ENCODE data around the gene CGNL1. TPM values are rescaled to one million over a fixed set of nuclear protein-coding genes. Genes with fewer than 3 reads are reported as not detected.

CGNL1 gene
- total RNA-seq, 1 experiment from 2014 or later: 34.6 TPM

DNA sequence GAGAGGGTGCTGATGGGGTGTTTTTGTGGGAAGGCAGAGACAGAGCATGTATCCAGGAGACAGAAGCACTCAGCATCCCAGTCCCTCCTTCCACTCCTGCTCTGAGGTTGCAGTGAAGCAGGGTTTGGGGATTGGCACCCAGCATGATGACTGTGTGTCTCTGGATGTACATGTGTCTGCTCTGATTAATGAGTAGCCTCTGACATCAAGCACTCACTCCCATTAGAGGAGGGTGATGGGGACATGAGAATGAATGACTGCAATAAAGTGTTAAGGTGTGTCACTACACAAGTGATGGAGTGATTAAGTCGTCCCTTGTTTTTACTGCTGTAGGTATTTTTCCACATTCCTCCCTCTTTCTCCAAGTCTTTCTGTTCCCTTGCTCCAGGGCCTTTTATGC is 205.8 kb downstream of the CGNL1 start:
- Histone ChIP-seq H3K27me3 (ENCODE audit: insufficient read depth, low read length) (no peaks in the 10 kb centered on the region), H3K79me2 (ENCODE audit: insufficient read depth, low read length) (no peaks in the 10 kb centered on the region), H3K23me2 (ENCODE audit: insufficient read length, low read depth, low read length, poor library complexity, severe bottlenecking) (no peaks in the 10 kb centered on the region), H3K4ac (ENCODE audit: low read depth, low read length) (no peak overlapping the region), H2BK20ac (ENCODE audit: low read depth, low read length, poor library complexity, severe bottlenecking) (no peak overlapping the region), H2BK120ac (ENCODE audit: low read depth, low read length, poor library complexity, severe bottlenecking) (no peak overlapping the region), H3K18ac (ENCODE audit: insufficient read length, low read depth, low read length) (no peak overlapping the region), H3K14ac (ENCODE audit: insufficient read depth, low read length) (no peak overlapping the region), H3K9ac (ENCODE audit: extremely low read depth, insufficient read length, low read length) (no peak overlapping the region), H3K27ac (ENCODE audit: insufficient read length, low read depth, low read length) (no peak overlapping the region), H3K56ac (ENCODE audit: insufficient read length, low read depth, low read length) (no peak overlapping the region), H4K8ac (replicated peaks; ENCODE audit: insufficient read length, low read depth, low read length) (no peak overlapping the region), H3K23ac (ENCODE audit: insufficient read length, low read depth, low read length) (no peak overlapping the region), H2BK12ac (ENCODE audit: insufficient read length, low read depth, low read length) (no peak overlapping the region), H3K79me1 (ENCODE audit: insufficient read depth, low read depth, low read length, poor library complexity, severe bottlenecking) (no peaks in the 10 kb centered on the region), H4K20me1 (ENCODE audit: control insufficient read depth, insufficient read depth, insufficient read length) (no peaks in the 10 kb centered on the region), H2BK5ac (ENCODE audit: insufficient read length, low read length) (no peak overlapping the region), H4K5ac (ENCODE audit: insufficient read length, low read depth, low read length) (no peak overlapping the region), H3K9me3 (ENCODE audit: control insufficient read depth, low read depth, low read length) (no peaks in the 10 kb centered on the region), H3T11ph (ENCODE audit: low read length) (no peak overlapping the region), H3K4me2 (ENCODE audit: insufficient read depth, insufficient read length, low read length) (no peak overlapping the region), H3K4me1 (ENCODE audit: insufficient read depth, low read length) (no peaks in the 10 kb centered on the region), H4K91ac (ENCODE audit: insufficient read length, low read depth, low read length) (no peak overlapping the region), H2AFZ (ENCODE audit: low read length) (no peak overlapping the region), H2BK15ac (ENCODE audit: low read depth, low read length) (no peak overlapping the region), H2AK5ac (ENCODE audit: insufficient read length, low read length) (no peak overlapping the region)
- Mint-ChIP-seq H3K9me3 (peaks cover 6 to 7% of the 10 kb centered on the region in 2 experiments), H3K36me3 (ENCODE audit: insufficient read depth in 1 of 3, low read depth in 3 of 3) (peaks cover 0 to 4% (median 0%) of the 10 kb centered on the region in 3 experiments; a peak in 2 of 7 replicates), H3K27me3 (ENCODE audit: low read depth) (peaks cover 3% of the 10 kb centered on the region), H3K4me1 (no peaks in the 10 kb centered on the region), H3K4me3 (no peak overlapping the region), H3K27ac (no peak overlapping the region)
- TF ChIP-seq, protein P1, sequence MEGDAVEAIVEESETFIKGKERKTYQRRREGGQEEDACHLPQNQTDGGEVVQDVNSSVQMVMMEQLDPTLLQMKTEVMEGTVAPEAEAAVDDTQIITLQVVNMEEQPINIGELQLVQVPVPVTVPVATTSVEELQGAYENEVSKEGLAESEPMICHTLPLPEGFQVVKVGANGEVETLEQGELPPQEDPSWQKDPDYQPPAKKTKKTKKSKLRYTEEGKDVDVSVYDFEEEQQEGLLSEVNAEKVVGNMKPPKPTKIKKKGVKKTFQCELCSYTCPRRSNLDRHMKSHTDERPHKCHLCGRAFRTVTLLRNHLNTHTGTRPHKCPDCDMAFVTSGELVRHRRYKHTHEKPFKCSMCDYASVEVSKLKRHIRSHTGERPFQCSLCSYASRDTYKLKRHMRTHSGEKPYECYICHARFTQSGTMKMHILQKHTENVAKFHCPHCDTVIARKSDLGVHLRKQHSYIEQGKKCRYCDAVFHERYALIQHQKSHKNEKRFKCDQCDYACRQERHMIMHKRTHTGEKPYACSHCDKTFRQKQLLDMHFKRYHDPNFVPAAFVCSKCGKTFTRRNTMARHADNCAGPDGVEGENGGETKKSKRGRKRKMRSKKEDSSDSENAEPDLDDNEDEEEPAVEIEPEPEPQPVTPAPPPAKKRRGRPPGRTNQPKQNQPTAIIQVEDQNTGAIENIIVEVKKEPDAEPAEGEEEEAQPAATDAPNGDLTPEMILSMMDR (conservative IDR thresholded peaks at IDR 0.05): no peak
- DNase-seq: no peak
- WGBS (ENCODE audit: extremely low coverage, insufficient read length, low lambda C conversion rate): no CpG with 5 or more reads among the region's 1 CpG
